ENCODE results near the gene TRPC1. TPM values are rescaled to one million over a fixed set of nuclear protein-coding genes. Genes with fewer than 3 reads are reported as not detected.

TRPC1 gene
- total RNA-seq = 14.7 and 14.9 TPM in 2 replicates

DNA sequence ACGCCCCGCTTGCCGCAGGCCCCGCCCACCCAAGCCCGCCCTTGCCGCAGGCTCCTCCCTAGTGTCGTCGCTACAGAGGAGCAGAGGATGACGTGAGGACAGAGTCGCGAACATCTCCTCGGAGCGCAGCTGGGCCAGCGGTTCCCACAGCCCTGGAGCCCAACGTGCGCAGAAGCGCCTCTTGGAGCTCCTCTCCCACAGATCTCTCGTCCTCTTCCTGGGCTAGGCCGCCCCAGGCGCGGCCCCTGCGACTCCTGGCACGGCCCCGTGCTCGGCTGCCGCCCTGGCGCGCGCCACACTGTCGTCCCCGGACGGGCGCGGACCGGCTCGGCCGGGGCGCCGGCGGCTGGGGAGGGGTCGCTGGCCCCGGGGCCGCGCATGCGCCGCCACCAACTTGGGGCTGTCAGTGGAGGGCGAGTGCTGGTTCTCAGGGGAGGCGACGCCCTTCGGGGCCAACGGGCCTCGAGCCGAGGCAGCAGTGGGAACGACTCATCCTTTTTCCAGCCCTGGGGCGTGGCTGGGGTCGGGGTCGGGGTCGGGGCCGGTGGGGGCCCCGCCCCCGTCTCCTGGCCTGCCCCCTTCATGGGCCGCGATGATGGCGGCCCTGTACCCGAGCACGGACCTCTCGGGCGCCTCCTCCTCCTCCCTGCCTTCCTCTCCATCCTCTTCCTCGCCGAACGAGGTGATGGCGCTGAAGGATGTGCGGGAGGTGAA is at the start of gene TRPC1:
TRPC1 (plus strand) TSS at position 67 of the 714 bp plus-strand sequence; CDS start at position 593, 526 bp downstream.

Other genes with a start within 250 kb of the TRPC1 start
- 26.6 and 33.3 TPM in 2 replicates for gene ATR, start 145.3 kb upstream of the TRPC1 start, total RNA-seq
- 3.2 and 4.4 TPM in 2 replicates for gene PLS1, start 127.6 kb upstream of the TRPC1 start, total RNA-seq
- 1.3 and 2.6 TPM in 2 replicates for gene PCOLCE2, start 165.0 kb downstream of the TRPC1 start, total RNA-seq
- not detected in 2 replicates for gene PAQR9, start 239.6 kb downstream of the TRPC1 start, total RNA-seq

All from epithelial cell of umbilical artery (primary cell).